Dermis blood vessel endothelial cell (primary cell): ENCODE results near the gene VSNL1. TPM values are rescaled to one million over a fixed set of nuclear protein-coding genes. Genes with fewer than 3 reads are reported as not detected.

ENCODE experiments used
- DNase-seq: peaks from one replicate; pipeline ENCODE4 v3.0.0; 2010
- total RNA-seq: library from RNA; depleted of rRNA; stranded (reverse); fragments of >200 nt; gene quantifications from 2 replicates; pipeline ENCODE4 v1.2.3, GENCODE V29; 2014

VSNL1 gene
- total RNA-seq = 0.14 TPM in 1 of 2 replicates, not detected in the other

GRCh38 chr2:17540093-17540812 lies at the start of gene VSNL1:
VSNL1 (plus strand) TSS chr2:17540696; CDS start chr2:17592075, 51,379 bp downstream.
- peak; percentile 40 for DNase-seq

- DNase-seq = no peak
Observed at GRCh38 chr2:17495590-17495989, 44.9 kb upstream of the VSNL1 start.

GRCh38 chr2:17497718-17498117 lies 42.8 kb upstream of the VSNL1 start:
- no peak for DNase-seq

GRCh38 chr2:17506736-17507616 lies 33.5 kb upstream of the VSNL1 start:
- no peak for DNase-seq

GRCh38 chr2:17515652-17516051 lies 24.8 kb upstream of the VSNL1 start:
- DNase-seq = no peak

GRCh38 chr2:17517481-17518211 lies 22.9 kb upstream of the VSNL1 start:
- DNase-seq = no peak

- peak; percentile 54 for DNase-seq
Observed at GRCh38 chr2:17518212-17519154, 22.0 kb upstream of the VSNL1 start, which contains the start of gene RAD51AP2. RAD51AP2 (minus strand) TSS chr2:17518440; CDS start chr2:17518415, 25 bp downstream.

- DNase-seq = no peak
Observed at GRCh38 chr2:17519486-17519885, 21.0 kb upstream of the VSNL1 start.

- no peak for DNase-seq
Observed at GRCh38 chr2:17520761-17521160, 19.7 kb upstream of the VSNL1 start.

GRCh38 chr2:17521621-17522020 lies 18.9 kb upstream of the VSNL1 start:
- no peak for DNase-seq

- DNase-seq = no peak
Observed at GRCh38 chr2:17522303-17522702, 18.2 kb upstream of the VSNL1 start.

- DNase-seq = no peak
Observed at GRCh38 chr2:17529771-17530170, 10.7 kb upstream of the VSNL1 start.

GRCh38 chr2:17533546-17533945 lies 7.0 kb upstream of the VSNL1 start:
- no peak for DNase-seq

- no peak for DNase-seq
Observed at GRCh38 chr2:17536416-17536815, 4.1 kb upstream of the VSNL1 start.

GRCh38 chr2:17538022-17538843 lies 2.3 kb upstream of the VSNL1 start:
- peak; percentile 13 for DNase-seq

GRCh38 chr2:17538844-17539554 lies 1.5 kb upstream of the VSNL1 start:
- DNase-seq = peak; percentile 33

GRCh38 chr2:17539611-17540092 lies 844 bp upstream of the VSNL1 start:
- peak; percentile 6 for DNase-seq

GRCh38 chr2:17540813-17541530 lies 476 bp downstream of the VSNL1 start:
- DNase-seq = no peak

- DNase-seq = no peak
Observed at GRCh38 chr2:17541531-17541950, 1.0 kb downstream of the VSNL1 start.
